Stimulated activated naive CD8-positive, alpha-beta T cell treated with anti-CD3 and anti-CD28 coated beads, Interleukin-15, Interleukin-2, amounts not matched to agents 100 U/mL and 50 U/mL, for 24 hours (primary cell): Measurements from ENCODE around the gene NKAPL.
"Not testable (repeated sequence)": the region's sequence is repeated elsewhere in the genome, so short reads cannot be mapped to it uniquely, and the experiment has no call there.

Experiments used
- ATAC-seq: fragments of 150-1000 bp; cut with Tn5 transposase; one replicate; pipeline ENCODE4 v1.10.0; 2021
- DNase-seq: peaks from one replicate; pipeline ENCODE4 v3.0.0; 2021

The NKAPL gene

GRCh38 chr6:28296520-28297060 is 37.5 kb downstream of the NKAPL start:
- ATAC-seq, result no peak
- no peak for DNase-seq

DNA sequence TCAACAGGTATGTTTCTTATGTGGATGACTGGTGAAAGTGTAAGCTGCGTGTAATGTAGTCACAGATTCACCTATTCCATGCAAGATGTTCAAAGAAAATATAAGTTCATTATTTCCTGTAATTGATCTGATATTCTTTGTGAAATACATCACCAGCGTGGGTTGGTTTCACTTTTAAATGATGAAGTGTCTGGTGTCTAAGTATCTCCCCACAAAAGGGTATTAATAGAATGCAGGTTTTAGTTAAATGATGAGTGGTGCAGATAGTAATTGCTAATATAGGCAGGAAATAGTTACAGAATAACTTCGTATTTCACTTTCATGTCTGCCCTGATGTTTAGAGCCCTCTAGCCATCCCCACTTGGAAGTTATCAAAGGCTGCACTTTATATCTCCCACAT is 44.5 kb downstream of the NKAPL start:
- ATAC-seq (peak; percentile 66), DNase-seq (no peak)

DNA sequence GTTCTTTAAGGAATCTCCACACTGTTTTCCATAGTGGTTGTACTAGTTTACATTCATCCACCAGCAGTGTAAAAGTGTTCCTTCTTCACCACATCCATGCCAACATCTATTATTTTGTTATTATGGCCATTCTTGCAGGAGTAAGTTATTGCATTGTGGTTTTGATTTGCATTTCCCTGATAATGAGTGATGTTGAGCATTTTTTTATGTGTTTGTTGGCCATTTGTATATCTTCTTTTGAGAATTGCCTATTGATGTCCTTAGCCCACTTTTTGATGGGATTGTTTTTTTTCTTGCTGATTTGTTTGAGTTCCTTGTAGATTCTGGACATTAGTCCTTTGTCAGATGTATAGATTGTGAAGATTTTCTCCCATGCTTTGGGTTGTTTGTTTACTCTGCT is 47.3 kb downstream of the NKAPL start:
- DNase-seq, ATAC-seq: not testable (repeated sequence)
